Peyer's patch (tissue), 4 donors: ENCODE results near the gene KIF6. TPM values are rescaled to one million over a fixed set of nuclear protein-coding genes. Genes with fewer than 3 reads are reported as not detected.

Source experiments
- DNase-seq, 3 donors: peaks; one replicate each; pipeline ENCODE4 v3.0.0-alpha.2; 2017 to 2019
- H3K27ac ChIP-seq, 4 donors: fragments of 200-600 bp; sonication (generic); one replicate each; pipeline ENCODE4 v1.5.1; 2016 to 2019
- H3K27me3 ChIP-seq, 2 donors: fragments of 200-600 bp; sonication (generic); one replicate each; pipeline ENCODE4 v1.5.1; 2019
- H3K36me3 ChIP-seq, 3 donors: fragments of 200-600 bp; sonication (generic); one replicate each; pipeline ENCODE4 v1.5.1; 2016 to 2019
- H3K4me1 ChIP-seq, 4 donors: fragments of 200-600 bp; sonication (generic); one replicate each; pipeline ENCODE4 v1.5.1; 2016 to 2019
- H3K4me3 ChIP-seq, 4 donors: fragments of 200-600 bp; sonication (generic); 1 replicate in 3 of 4; 2 replicates in 1 of 4; pipeline ENCODE4 v1.5.1; 2016 to 2019; ENCODE audit warnings: mild to moderate bottlenecking in 1 of 4
- H3K9me3 ChIP-seq, 4 donors: fragments of 200-600 bp; sonication (generic); one replicate each; pipeline ENCODE4 v1.5.1; 2016 to 2019; ENCODE audit warnings: mild to moderate bottlenecking in 1 of 4
- POLR2A ChIP-seq, 2 donors: fragments of 450-650 bp; IDR thresholded peaks; one replicate each; pipeline ENCODE4 v1.5.1; 2017; ENCODE audit warnings: antibody characterized with exemption in 2 of 2, mild to moderate bottlenecking in 2 of 2, moderate library complexity in 2 of 2
- total RNA-seq, 4 donors: library from RNA; depleted of rRNA; stranded (reverse); fragments of >200 nt; gene quantifications; one replicate each; pipeline ENCODE4 v1.1.0, GENCODE V29; 2016
- TF ChIP-seq, protein P1 (sequence below), 6 experiments: fragments of 450-650 bp in 4 of 6; fragments of 200-600 bp in 2 of 6; sonication (generic) in 1 of 6; IDR thresholded peaks; one replicate each; pipeline ENCODE4 v1.5.1; 2017 to 2019; ENCODE audit warnings: antibody characterized with exemption in 6 of 6, mild to moderate bottlenecking in 3 of 6, moderate library complexity in 1 of 6

Gene KIF6
- total RNA-seq, 4 donors from 2014 or later: 0.83 TPM; not detected in 3

DNA sequence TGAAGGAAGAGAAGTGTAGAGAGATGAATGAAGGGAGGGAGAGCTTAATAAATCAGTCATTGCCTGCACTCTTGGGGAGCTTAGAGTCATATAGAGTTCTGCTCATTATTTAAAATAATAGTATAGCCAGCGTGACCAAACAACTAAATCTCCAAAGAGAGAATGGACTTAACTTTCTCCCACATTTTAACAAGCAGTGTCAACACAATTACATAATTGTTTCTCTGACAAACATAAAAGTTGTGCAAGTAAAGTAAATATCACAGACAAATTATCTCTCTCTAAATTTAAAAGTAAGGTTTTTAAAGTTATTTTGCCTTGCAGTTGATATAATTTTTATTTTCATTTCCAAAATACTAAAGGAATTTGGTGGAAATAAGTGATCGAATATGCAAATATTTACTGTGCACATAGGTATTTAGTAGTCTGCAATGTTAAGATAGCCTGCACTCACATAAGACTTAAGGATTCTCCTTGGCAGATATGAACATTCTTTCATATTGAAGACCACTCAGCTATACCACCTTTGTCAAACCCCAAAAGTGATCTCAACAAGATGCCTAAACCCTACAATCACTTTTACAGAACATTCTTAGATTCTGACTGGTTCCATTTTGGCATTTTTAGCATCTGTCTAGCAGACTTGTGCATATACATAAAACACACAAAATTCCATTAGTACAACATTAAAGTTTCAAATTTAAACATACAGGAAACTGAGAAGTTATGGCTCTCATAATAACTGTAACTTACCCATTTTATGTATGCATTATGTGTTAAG is 67.7 kb downstream of the KIF6 start:
- Histone ChIP-seq H3K27me3 (no peaks in the 10 kb centered on the region), H3K27ac (no peak overlapping the region), H3K4me1 (no peaks in the 10 kb centered on the region), H3K4me3 (no peak overlapping the region), H3K9me3 (no peaks in the 10 kb centered on the region), H3K36me3 (no peaks in the 10 kb centered on the region)
- DNase-seq: no peak
- TF ChIP-seq POLR2A (IDR thresholded peaks at IDR 0.05): no peak
- TF ChIP-seq, protein P1, sequence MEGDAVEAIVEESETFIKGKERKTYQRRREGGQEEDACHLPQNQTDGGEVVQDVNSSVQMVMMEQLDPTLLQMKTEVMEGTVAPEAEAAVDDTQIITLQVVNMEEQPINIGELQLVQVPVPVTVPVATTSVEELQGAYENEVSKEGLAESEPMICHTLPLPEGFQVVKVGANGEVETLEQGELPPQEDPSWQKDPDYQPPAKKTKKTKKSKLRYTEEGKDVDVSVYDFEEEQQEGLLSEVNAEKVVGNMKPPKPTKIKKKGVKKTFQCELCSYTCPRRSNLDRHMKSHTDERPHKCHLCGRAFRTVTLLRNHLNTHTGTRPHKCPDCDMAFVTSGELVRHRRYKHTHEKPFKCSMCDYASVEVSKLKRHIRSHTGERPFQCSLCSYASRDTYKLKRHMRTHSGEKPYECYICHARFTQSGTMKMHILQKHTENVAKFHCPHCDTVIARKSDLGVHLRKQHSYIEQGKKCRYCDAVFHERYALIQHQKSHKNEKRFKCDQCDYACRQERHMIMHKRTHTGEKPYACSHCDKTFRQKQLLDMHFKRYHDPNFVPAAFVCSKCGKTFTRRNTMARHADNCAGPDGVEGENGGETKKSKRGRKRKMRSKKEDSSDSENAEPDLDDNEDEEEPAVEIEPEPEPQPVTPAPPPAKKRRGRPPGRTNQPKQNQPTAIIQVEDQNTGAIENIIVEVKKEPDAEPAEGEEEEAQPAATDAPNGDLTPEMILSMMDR (IDR thresholded peaks at IDR 0.05): no peak

DNA sequence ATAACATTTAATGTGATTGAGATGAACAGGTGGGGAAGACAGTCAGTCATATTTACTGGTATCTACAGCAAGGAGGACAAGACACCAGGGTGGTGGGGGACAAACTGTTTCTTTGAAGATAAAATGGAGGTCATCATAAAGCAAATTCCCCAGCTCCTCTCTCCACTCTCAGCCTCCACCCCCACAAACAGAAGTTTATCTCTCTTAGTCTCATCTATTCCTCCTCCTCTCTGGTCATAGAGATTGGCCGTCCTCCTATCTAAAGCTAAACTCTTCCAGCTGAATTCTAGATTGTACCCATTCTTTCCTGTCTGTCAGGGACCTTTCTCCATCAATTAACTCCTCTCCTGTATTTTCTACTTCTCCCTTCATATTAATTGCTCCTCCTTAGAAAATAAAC is 71.1 kb downstream of the KIF6 start:
- Histone ChIP-seq H3K27me3 (no peaks in the 10 kb centered on the region), H3K4me3 (no peak overlapping the region), H3K4me1 (no peaks in the 10 kb centered on the region), H3K9me3 (no peaks in the 10 kb centered on the region), H3K36me3 (no peaks in the 10 kb centered on the region), H3K27ac (no peak overlapping the region)
- DNase-seq: no peak
- TF ChIP-seq, protein P1 (IDR thresholded peaks at IDR 0.05): no peak
- no peak for TF ChIP-seq POLR2A (IDR thresholded peaks at IDR 0.05)

DNA sequence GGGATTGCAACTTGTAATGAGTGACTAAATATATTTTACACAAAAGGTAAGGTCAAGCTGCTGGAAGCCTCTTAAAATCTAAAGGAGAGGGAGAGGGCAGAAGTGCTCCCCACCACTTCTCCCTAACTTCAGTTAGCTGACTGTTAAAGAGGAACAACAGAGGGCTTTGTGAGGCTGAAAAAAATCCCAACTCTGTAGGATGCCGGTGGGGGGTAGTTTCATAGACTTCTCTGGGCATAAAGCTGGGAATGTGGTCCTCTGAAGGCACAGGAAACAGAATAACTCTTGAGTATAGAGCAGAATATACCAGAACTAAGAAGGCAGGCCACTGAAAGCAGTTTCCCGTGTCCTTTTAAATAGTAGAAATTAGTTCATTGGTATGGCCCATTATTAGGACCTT is 71.6 kb downstream of the KIF6 start:
- no peak for DNase-seq
- Histone ChIP-seq H3K9me3 (no peaks in the 10 kb centered on the region), H3K4me1 (no peaks in the 10 kb centered on the region), H3K27ac (no peak overlapping the region), H3K27me3 (no peaks in the 10 kb centered on the region), H3K36me3 (no peaks in the 10 kb centered on the region), H3K4me3 (no peak overlapping the region)
- TF ChIP-seq POLR2A (IDR thresholded peaks at IDR 0.05): no peak
- TF ChIP-seq, protein P1 (IDR thresholded peaks at IDR 0.05): no peak

DNA sequence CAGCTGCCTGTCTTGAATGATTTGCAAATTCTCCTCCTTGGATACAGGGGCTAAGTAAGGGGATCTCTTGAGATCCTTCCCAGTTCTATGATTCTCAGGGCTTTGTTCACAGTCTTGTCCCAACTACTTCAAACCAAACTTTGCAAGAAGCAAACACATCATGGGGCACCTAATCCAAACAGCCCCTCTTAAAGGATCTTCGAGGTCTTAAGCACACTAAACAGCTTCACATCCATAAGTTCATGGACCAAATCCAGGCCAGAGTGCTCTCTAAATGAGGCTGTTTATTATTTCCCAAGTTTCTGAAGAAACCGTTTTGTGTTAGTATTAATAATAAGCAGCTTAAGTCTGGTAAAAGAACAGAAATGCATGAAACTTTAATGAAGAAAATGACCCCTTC is 75.2 kb downstream of the KIF6 start:
- no peak overlapping the region for H3K27ac ChIP-seq
- TF ChIP-seq, protein P1 (IDR thresholded peaks at IDR 0.05): no peak
- no peak for TF ChIP-seq POLR2A (IDR thresholded peaks at IDR 0.05)

DNA sequence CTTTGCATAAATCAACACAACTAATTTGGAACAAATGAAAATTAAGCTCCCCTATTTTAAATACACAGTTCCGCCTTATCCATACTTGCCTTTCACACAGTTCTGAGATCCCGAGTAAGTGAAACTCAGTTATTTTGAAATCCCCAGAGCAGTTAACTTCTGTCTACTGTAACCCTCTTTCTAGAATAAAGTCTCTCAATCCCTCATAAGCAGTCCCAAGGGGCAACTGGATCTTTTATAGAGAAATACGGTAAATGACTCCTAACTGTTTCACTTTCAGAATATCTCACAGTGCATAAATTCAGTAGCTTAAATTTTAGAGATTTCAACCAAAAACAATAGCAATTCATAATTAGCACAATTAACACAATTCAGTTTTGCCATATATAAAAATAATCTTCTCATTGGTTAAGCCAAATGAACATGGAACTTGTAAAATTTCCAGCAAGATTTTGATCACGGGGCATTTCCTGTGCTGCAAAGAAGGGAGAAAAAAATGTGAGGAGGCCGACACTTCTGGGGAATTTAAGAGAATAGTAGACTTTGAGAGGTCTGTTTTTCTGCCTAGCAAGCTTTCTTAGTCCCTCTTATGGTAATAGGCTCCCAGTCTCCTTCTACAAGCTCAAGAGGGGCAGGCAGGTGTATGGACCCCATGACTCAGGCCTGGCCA is 78.3 kb downstream of the KIF6 start:
- DNase-seq: no peak
- no peaks in the 10 kb centered on the region for H3K36me3 ChIP-seq
- no peak for TF ChIP-seq POLR2A (IDR thresholded peaks at IDR 0.05)
- TF ChIP-seq, protein P1 (IDR thresholded peaks at IDR 0.05): no peak
- H3K27me3 ChIP-seq: no peaks in the 10 kb centered on the region
- H3K4me1 ChIP-seq: no peaks in the 10 kb centered on the region
- no peaks in the 10 kb centered on the region for H3K9me3 ChIP-seq
- H3K4me3 ChIP-seq: no peak overlapping the region
- no peak overlapping the region for H3K27ac ChIP-seq

More for the DNA sequence above, 75.2 kb downstream of the KIF6 start:
- H3K4me3 ChIP-seq: no peak overlapping the region
- H3K36me3 ChIP-seq: no peaks in the 10 kb centered on the region
- H3K9me3 ChIP-seq: no peaks in the 10 kb centered on the region
- no peaks in the 10 kb centered on the region for H3K4me1 ChIP-seq
- no peak for DNase-seq
- no peaks in the 10 kb centered on the region for H3K27me3 ChIP-seq
